VCaP (cell line): Measurements from ENCODE around the gene CTDSPL.
A peak's percentile ranks its signal among the peaks of the same experiment; 100 is the strongest.

Experiments used
- H3K27ac ChIP-seq: fragments of 450-650 bp; 2 replicates; pipeline ENCODE4 v1.5.1; 2017
- TF ChIP-seq, protein P1 (sequence below): fragments of 450-650 bp; conservative IDR thresholded peaks from 2 replicates; pipeline ENCODE4 v1.5.1; 2017; ENCODE audit warnings: mild to moderate bottlenecking, moderate library complexity

CTDSPL gene

DNA sequence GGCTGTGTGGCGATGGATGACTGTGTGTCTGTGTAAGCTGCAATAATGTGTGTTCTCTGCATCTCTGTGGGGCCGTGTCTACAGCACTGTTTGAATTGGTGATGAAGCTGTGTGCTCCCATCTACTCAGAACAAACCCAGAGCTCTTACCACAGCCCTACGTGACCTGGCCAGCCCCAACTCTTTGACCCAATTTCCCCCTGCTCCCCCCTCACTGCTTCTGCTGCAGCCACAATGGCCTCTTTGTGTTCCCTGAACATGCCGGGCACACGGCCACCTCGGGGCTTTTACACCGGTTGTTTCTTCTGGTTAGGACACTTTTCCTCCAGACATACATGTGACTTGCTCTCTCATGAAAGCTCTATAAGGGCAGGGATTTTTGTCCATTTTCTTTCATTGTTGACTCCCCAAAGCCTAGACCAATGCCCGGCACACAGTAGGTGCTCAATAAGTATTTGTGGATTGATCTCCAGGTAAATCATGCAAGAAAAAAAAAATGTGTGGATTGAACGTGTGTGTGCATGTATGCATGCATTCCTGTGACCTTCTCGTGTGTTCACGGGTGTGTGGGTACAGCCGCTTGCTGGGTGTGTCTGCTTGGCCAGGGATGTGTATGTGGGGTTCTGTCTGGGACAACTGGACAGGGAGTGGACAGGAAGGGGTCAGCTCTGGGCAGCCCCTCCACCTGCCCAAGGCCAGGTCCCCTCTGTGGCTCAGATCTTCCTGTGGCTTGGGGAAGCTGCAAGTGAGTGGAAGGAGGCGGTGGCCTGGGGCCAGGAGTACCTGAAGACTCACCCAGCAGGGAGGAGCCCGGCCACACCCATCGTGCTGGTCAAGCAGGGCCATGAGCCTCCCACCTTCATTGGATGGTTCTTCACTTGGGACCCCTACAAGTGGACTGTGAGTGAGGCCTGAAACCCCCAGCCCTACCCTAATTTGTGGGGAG is 143.7 kb downstream of the CTDSPL start:
- H3K27ac ChIP-seq = peak overlapping the region; percentile 69
- TF ChIP-seq, protein P1, sequence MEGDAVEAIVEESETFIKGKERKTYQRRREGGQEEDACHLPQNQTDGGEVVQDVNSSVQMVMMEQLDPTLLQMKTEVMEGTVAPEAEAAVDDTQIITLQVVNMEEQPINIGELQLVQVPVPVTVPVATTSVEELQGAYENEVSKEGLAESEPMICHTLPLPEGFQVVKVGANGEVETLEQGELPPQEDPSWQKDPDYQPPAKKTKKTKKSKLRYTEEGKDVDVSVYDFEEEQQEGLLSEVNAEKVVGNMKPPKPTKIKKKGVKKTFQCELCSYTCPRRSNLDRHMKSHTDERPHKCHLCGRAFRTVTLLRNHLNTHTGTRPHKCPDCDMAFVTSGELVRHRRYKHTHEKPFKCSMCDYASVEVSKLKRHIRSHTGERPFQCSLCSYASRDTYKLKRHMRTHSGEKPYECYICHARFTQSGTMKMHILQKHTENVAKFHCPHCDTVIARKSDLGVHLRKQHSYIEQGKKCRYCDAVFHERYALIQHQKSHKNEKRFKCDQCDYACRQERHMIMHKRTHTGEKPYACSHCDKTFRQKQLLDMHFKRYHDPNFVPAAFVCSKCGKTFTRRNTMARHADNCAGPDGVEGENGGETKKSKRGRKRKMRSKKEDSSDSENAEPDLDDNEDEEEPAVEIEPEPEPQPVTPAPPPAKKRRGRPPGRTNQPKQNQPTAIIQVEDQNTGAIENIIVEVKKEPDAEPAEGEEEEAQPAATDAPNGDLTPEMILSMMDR = no peak

DNA sequence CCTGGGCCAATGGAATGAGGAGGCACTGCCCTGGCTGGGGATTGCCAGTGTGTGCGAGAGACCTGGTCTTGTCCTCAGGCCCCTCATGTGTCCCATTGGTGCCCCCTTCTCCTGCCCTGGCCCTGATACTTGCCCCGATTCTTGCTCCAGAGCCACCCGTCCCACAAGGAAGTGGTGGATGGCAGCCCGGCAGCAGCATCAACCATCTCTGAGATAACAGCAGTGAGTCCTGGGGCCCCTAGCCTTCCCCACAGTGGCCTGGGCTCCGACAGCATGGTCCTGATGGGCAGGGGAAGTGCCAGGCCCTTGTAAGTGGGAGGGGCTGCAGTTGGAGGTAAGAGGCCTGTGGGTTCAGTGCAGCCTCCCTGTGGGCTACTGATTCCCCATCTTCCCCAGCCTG is 144.4 kb downstream of the CTDSPL start:
- peak overlapping the region; percentile 69; the same call in 1 of the 2 replicates for H3K27ac ChIP-seq
- TF ChIP-seq, protein P1 = no peak

DNA sequence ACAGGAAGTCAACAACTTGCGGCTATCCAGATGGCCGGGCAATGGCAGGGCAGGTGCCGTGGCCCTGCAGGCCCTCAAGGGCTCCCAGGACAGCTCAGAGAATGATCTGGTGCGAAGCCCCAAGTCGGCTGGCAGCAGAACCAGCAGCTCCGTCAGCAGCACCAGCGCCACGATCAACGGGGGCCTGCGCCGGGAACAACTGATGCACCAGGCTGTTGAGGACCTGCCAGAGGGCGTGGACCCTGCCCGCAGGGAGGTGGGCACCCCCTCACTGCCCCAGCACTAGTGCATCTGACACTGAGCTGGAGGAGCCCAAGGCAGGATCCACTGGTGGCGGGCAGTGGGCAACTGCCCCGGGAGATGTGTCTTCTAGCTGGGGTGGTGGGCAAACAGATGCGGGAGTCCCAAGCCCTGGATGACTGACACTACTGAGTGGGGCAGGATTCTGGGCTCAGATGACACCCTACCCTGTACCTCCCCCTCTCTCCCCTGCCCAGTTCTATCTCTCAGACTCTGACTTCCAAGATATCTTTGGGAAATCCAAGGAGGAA is 144.8 kb downstream of the CTDSPL start:
- TF ChIP-seq, protein P1 = no peak
- H3K27ac ChIP-seq = no peak overlapping the region; the same call in 1 of the 2 replicates

DNA sequence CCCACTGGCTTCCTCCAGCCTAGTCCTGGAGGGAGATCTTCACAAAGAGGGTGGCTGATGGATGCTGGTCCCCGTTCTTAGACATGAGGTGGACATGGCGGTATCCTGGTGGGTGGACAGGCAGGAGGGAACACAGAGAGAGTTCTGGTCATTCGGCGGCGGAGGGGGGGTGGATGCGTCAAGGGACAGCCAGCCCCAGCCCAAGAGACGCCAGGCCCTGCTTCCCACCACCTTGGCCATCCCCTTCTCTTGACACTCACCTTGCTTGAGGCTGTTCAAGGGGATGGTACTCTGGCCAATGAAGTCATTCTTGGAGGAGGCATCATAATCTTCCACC is 146.0 kb downstream of the CTDSPL start:
- H3K27ac ChIP-seq = no peak overlapping the region
- TF ChIP-seq, protein P1 = no peak

DNA sequence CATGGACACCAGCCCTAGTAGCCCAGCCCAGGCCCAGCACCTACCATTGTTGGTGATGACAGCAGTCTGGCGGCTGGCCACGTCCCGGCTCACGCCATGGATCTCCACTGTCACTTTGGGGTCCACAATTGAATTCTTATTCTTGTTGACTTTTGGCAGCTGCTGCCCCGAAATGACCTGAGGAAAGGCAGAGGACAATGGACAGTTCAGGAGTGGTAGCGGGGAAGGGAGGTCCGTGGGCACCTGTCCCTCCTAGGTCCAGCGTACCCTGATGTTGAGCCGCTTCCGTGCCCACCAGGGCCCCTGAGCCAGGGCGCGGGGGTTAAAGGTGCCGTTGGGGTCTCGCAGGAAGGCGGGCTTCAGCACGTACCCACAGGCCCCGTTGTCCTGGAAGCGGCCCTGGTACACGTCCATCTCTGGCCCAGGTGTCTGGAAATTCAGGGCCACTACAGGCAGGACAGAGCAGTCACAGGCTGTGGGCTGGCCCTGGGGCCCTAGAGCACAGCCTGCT is 146.6 kb downstream of the CTDSPL start:
- TF ChIP-seq, protein P1 = no peak
- no peak overlapping the region for H3K27ac ChIP-seq

DNA sequence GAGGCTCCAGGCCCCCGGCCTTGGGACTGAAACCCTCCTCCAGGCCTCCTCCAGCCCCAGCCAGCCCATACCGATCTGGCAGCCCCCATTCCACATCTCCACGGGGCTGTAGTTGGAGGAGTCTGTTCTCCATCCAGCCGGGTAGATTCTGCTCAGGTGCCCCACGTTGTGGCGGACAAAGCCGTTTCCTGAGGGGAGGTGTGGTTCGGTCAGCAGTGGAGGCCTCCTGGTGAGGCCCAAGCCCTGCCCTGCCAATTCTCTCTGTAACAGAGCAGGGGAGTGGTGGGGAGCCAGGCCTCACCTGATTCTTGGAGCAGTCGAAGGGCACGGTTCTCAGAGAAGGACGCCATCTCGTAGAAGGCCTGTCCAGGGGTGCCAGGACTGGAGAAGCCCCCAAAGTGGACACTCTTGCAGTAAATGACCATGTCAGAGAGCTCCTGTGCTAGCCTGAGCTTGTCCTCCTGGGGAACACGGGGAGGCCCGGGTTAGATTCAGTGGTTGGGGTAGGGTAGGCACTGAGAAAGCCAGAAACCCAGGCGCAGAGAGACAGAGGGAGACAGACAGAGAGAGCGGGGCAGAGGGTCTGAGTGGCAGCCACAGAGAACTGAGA is 147.4 kb downstream of the CTDSPL start:
- no peak overlapping the region for H3K27ac ChIP-seq
- TF ChIP-seq, protein P1 = no peak

DNA sequence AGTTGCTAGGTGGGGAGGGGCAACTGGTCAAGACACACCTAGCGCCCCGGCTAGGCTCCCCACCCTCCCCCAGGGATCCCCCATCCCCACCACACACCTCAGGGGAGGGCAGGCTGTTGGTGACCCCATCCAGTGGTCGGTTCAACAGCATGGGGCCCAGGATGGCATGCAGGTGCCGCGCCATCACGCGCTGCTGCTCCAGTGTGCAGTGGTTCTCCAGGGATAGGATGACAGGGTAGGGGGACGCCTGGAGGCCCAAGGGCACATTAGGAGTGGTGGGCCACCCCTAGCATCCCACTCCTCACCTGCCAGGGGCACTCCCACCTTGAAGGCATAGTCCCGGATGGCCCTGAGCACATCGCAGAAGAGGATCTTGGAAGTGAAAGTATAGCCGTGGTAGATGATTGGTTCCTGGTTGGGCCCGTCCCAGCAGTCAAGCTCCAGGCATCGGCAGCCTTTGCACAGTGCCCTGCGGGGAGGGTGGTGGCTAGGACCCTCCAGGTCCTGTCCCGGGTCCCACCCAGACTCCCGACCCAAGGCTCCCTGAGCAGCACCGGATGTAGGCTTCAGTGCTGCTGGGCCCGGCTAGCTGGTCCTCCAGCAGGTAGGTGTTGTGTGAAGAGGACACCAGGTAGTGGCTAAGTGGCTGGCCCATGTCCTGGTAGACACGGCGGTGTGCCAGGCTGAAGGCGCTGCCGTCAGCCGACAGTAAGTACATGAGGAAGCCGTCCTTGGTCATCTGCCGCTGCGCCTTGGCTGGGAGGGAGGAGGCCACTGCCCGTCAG is 148.3 kb downstream of the CTDSPL start:
- TF ChIP-seq, protein P1 = no peak
- H3K27ac ChIP-seq = no peak overlapping the region
